Effector memory CD4-positive, alpha-beta T cell (primary cell): ENCODE data around the gene NFIX.
"Not testable (repeated sequence)": the region's sequence is repeated elsewhere in the genome, so short reads cannot be mapped to it uniquely, and the experiment has no call there.

ENCODE experiments used
- DNase-seq, 3 donors: peaks; one replicate each; pipeline ENCODE4 v3.0.0-alpha.2; 2020
- H3K27ac ChIP-seq: 2 replicates; pipeline ENCODE4 v1.7.0; 2013; ENCODE audit warnings: mild to moderate bottlenecking, low read length, moderate library complexity; ENCODE audit not compliant: insufficient read depth, poor library complexity, severe bottlenecking
- H3K27me3 ChIP-seq: replicated peaks from 2 replicates; pipeline ENCODE4 v1.7.0; 2013; ENCODE audit warnings: mild to moderate bottlenecking, low read length; ENCODE audit not compliant: insufficient read depth, control insufficient read depth, poor library complexity, severe bottlenecking
- H3K36me3 ChIP-seq: 2 replicates; pipeline ENCODE4 v1.7.0; 2013; ENCODE audit warnings: mild to moderate bottlenecking, low read length, moderate library complexity; ENCODE audit not compliant: control insufficient read depth, insufficient read depth
- H3K4me1 ChIP-seq: 2 replicates; pipeline ENCODE4 v1.7.0; 2013; ENCODE audit warnings: low read length, mild to moderate bottlenecking; ENCODE audit not compliant: control insufficient read depth, insufficient read depth, poor library complexity, severe bottlenecking
- H3K4me3 ChIP-seq: 2 replicates; pipeline ENCODE4 v1.7.0; 2013; ENCODE audit warnings: low read length, low read depth, mild to moderate bottlenecking; ENCODE audit not compliant: insufficient read depth, poor library complexity, severe bottlenecking
- H3K9me3 ChIP-seq: 2 replicates; pipeline ENCODE4 v1.7.0; 2013; ENCODE audit warnings: mild to moderate bottlenecking, low read length, moderate library complexity; ENCODE audit not compliant: control insufficient read depth

The NFIX gene

DNA sequence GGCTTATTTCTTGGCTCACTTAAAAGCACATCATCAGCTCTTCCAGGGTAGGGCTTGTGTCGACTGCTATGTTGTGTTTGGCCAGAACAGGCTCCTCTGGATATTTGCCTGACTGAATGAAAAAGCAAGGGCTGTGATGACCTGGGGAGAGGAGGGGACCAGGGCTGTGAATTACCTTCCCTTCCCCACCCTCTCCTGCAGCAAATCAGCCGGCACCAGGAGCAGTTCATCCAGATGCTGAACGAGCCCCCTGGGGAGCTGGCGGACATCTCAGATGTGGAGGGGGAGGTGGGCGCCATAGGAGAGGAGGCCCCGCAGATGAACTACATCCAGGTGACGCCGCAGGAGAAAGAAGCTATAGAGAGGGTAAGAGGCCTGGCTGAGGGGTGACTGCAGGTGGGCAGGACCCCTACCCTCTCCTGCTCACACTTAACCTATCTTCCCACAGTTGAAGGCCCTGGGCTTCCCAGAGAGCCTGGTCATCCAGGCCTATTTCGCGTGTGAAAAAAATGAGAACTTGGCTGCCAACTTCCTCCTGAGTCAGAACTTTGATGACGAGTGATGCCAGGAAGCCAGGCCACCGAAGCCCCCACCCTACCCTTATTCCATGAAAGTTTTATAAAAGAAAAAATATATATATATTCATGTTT is 42.7 kb upstream of the NFIX start:
- DNase-seq: no peak
- H3K4me3 ChIP-seq: no peak overlapping the region
- H3K27me3 ChIP-seq: no peaks in the 10 kb centered on the region
- peaks cover 7% of the 10 kb centered on the region for H3K4me1 ChIP-seq
- H3K9me3 ChIP-seq: no peaks in the 10 kb centered on the region
- no peak overlapping the region for H3K27ac ChIP-seq
- peaks cover 57% of the 10 kb centered on the region for H3K36me3 ChIP-seq

DNA sequence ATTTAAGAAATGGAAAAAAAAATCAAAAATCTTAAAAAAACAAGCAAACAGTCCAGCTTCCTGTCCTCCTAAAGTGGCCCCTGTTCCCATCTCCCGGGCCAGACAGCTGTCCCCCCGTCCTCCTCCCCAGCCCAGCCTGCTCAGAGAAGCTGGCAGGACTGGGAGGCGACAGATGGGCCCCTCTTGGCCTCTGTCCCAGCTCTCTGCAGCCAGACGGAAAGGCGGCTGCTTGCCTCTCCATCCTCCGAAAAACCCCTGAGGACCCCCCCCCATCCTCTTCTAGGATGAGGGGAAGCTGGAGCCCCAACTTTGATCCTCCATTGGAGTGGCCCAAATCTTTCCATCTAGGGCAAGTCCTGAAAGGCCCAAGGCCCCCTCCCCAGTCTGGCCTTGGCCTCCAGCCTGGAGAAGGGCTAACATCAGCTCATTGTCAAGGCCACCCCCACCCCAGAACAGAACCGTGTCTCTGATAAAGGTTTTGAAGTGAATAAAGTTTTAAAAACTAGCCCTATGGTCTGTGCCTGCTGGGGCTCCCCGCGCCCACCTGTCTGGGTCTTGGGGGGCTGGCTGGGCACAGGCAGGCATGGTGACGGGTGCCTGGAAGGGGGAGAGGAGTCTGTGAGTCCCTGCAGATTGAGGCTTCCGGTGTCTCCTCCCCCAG is 42.0 kb upstream of the NFIX start:
- no peak for DNase-seq
- Histone ChIP-seq H3K9me3 (no peaks in the 10 kb centered on the region), H3K36me3 (peaks cover 50% of the 10 kb centered on the region), H3K4me3 (no peak overlapping the region), H3K4me1 (peaks cover 7% of the 10 kb centered on the region), H3K27ac (no peak overlapping the region), H3K27me3 (no peaks in the 10 kb centered on the region)

DNA sequence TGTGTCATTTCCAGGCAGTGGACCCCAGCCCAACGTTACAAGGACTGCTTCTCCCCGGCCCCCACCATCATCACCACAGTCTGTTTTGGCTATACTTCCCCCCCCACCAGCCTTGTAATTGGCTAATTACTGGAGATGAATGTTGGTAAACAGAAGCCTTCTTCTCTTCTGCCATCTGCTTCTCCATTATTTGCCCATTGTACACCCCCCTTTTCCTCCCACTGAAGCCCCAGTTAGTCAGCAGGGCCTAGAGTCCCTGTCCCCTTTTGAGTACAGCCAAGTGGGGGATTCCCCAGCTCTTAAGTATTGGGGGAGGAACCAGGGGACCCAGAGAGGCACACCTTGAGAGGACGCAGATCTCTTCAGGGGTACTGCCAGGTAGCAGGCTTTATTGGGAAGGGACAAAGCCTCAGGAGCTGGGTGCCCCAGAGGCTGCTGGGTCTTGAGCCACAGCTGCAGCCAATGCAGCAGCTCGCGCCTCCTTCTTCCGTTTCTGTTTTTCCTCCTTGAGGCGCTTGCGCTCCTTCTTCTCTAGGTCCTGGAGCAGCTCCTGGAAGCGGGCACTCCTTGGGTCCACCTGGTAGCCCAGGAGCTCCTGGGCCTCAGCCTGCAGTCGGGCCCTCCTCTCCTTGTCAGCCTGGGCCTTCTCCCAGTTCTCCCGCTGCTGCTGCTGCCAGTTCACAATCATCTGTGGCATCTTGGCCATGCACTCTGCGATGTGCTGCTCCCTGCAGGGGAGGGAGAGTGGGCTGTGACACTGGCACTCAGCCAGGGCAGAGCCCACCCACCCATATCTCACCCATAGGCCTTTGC is 41.3 kb upstream of the NFIX start:
- Histone ChIP-seq H3K4me3 (no peak overlapping the region), H3K27me3 (no peaks in the 10 kb centered on the region), H3K9me3 (no peaks in the 10 kb centered on the region), H3K27ac (no peak overlapping the region), H3K4me1 (peaks cover 7% of the 10 kb centered on the region), H3K36me3 (peaks cover 43% of the 10 kb centered on the region)
- no peak for DNase-seq

DNA sequence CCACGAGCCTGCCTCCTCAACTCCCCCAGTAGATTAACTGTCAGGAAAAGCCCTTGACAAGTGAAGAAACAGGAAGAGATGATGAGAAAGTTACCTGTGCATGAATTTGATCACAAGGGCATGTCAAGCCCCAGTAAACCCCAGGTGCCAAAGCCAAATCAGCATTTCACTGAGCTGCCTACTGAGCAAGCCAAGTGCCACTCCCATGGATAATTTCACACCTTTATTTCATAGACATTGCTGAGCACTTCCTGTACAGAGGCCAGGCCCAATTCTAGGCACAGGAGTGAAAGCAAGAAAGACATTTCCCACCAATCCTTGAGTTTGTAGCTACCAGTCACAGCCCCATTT is 40.7 kb upstream of the NFIX start:
- H3K27ac ChIP-seq: no peak overlapping the region
- peaks cover 7% of the 10 kb centered on the region for H3K4me1 ChIP-seq
- no peak for DNase-seq
- H3K36me3 ChIP-seq: peaks cover 37% of the 10 kb centered on the region
- no peak overlapping the region for H3K4me3 ChIP-seq
- H3K27me3 ChIP-seq: no peaks in the 10 kb centered on the region
- H3K9me3 ChIP-seq: no peaks in the 10 kb centered on the region

DNA sequence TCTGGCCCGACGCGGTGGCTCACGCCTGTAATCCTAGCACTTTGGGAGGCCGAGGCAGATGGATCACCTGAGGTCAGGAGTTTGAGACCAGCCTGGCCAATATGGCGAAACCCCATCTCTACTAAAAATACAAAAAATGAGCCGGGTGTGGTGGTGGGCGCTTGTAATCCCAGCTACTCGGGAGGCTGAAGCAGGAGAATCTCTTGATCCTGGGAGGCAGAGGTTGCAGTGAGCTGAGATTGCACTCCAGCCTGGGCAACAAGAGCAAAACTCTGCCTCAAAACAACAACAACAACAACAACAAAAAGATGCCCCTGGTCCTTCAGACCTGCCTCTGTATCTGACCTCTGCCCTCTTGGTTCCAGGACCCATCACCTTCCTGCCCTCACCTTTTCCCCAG is 39.7 kb upstream of the NFIX start:
- Histone ChIP-seq H3K27ac (peak overlapping the region; percentile 7), H3K36me3 (peaks cover 29% of the 10 kb centered on the region)
- not testable (repeated sequence) for H3K4me1 ChIP-seq, DNase-seq, H3K27me3 ChIP-seq, H3K4me3 ChIP-seq, H3K9me3 ChIP-seq

DNA sequence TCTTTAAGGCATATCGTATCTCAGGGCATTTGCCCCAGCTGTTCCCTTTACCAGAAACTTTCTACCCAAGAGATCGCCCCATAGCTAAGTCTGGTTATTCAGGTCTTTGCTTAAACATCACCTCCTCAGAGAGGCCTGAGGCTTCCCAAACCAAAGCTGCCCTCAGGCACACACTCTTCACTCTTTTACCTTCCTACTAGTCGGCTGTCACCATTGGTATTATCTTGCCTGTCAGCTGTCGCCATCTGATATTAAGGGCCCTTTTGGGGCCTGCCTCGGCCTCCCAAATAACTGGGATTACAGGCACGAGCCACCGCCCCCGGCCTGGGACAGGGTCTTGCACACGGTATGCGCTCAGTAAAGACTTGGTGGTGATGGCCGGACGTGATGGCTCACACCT is 39.3 kb upstream of the NFIX start:
- peak overlapping the region; percentile 73 for H3K4me3 ChIP-seq
- H3K27ac ChIP-seq: peak overlapping the region; percentile 7
- no peak for DNase-seq
- peaks cover 24% of the 10 kb centered on the region for H3K36me3 ChIP-seq
- no peaks in the 10 kb centered on the region for H3K9me3 ChIP-seq
- no peaks in the 10 kb centered on the region for H3K27me3 ChIP-seq
- peaks cover 7% of the 10 kb centered on the region for H3K4me1 ChIP-seq

DNA sequence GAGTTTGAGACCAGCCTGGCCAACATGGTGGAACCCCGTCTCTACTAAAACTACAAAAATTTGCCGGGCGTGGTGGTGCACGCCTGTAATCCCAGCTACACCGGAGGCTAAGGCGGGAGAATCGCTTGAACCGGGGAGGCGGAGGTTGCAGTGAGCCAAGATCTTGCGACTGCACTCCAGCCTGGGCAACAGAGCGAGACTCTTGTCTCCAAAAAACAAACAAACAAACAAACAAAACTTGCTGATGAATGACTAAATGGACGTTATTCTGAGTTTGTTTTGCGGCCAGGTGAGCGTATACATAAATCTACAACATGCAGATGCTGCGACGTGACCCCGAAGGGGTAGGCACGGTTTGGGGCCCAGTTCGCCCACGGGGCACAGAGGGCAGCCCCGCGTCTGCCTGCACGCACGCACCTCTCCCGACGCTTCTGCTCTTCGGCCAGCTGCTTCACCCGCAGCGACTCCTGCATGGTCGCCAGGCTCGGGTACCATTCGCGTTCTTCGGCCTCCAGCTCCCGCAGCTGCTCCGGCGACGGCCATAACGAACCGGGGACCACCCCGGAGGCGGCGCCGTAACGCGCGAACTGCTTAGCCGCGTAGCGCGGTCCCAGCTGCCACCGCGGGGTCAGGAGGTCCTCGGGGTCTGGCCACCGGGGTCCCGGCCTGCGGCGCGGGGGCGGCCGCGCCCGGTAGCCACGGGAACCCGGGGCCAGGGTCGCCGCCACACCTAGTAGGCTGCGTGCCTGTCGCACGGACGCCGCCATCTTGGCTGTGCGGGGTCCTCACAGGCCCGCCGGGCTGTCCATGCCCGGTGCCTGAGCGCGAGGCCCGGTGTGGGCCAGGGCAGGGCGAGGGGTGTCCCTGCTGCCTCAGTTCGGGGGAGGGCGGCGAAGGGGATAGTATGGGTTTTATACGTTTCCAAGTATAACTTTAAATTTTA is 38.6 kb upstream of the NFIX start, which contains the start of gene GADD45GIP1:
TSS of gene GADD45GIP1 (minus strand) at position 778 of the 943 bp plus-strand sequence. CDS start at position 767, 11 bp downstream.
- Histone ChIP-seq H3K9me3 (no peaks in the 10 kb centered on the region), H3K36me3 (peaks cover 20% of the 10 kb centered on the region), H3K4me3 (peak within 1 kb of the TSS; percentile 73), H3K27me3 (no peaks in the 10 kb centered on the region), H3K4me1 (peaks cover 7% of the 10 kb centered on the region), H3K27ac (peak within 1 kb of the TSS; percentile 64)
- peak; percentile 49 to 65 (median 63) for DNase-seq

DNA sequence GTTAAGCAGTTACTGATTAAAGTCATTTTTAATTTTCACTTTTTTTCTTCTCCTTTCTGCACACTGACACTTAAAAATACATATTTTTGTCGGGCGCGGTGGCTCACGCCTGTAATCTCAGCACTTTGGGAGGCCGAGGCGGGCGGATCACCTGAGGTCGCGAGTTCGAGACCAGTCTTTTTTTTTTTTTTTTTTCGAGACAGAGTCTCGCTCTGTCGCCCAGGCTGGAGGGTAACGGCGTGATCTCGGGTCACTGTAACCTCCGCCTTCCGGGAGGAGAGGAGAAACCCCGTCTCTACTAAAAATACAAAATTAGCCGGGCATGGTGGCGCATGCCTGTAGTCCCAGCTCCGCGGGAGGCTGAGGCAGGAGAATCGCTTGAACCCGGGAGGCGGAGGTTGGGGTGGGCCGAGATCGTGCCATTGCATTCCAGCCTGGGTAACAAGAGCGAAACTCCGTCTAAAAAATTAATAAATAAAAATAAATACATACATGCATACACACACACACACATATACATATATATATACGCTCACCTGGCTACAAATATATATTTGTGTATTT is 37.8 kb upstream of the NFIX start:
- not testable (repeated sequence) for H3K4me1 ChIP-seq, H3K27me3 ChIP-seq, H3K9me3 ChIP-seq, DNase-seq
- peaks cover 15% of the 10 kb centered on the region for H3K36me3 ChIP-seq
- peak overlapping the region; percentile 64 for H3K27ac ChIP-seq
- peak overlapping the region; percentile 73 for H3K4me3 ChIP-seq

DNA sequence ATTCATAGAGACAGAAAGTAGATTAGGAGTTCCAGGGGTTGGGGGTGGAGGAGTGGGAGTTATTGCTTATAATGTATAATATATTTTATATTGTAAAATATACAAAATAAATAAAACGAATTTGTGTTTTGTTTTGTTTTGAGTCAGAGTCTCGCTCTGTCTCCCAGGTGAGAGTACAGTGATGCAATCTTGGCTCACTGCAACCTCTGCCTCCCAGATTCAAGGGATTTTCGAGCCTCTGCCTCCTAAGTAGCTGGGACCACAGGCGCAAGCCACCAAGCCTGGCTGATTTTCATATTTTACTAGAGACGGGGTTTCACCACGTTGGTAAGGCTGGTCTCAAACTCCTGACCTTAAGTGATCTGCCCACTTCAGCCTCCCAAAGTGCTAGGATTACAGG is 35.8 kb upstream of the NFIX start:
- peaks cover 7% of the 10 kb centered on the region for H3K4me1 ChIP-seq
- H3K27me3 ChIP-seq: no peaks in the 10 kb centered on the region
- no peak overlapping the region for H3K4me3 ChIP-seq
- no peak for DNase-seq
- no peaks in the 10 kb centered on the region for H3K9me3 ChIP-seq
- no peaks in the 10 kb centered on the region for H3K36me3 ChIP-seq
- H3K27ac ChIP-seq: no peak overlapping the region
